ENCODE data around the gene SYCP3. TPM values are rescaled to one million over a fixed set of nuclear protein-coding genes. Genes with fewer than 3 reads are reported as not detected.

The SYCP3 gene
- 0.14 to 0.16 TPM (median 0.16 TPM) in 3 replicates for total RNA-seq

GRCh38 chr12:101738920-101739665, at the start of gene SYCP3:
SYCP3 (minus strand) TSS chr12:101739462; CDS start chr12:101737935, 1,527 bp downstream.
- no peak for TF ChIP-seq CTCF (IDR thresholded peaks at IDR 0.05; ENCODE audit: unreplicated experiment)
- Mint-ChIP-seq H3K36me3 (peaks cover 27% of the 10 kb centered on the region), H3K4me1 (no peaks in the 10 kb centered on the region), H3K27ac (no peak within 1 kb of the TSS), H3K4me3 (no peak within 1 kb of the TSS), H3K9me3 (peaks cover 2% of the 10 kb centered on the region), H3K27me3 (ENCODE audit: low read depth) (no peaks in the 10 kb centered on the region)
- DNase-seq (ENCODE audit: low spot score in 2 of 2, unreplicated experiment in 2 of 2) = no peak

GRCh38 chr12:101785671-101786070, 46.4 kb upstream of the SYCP3 start:
- Mint-ChIP-seq H3K9me3 (no peaks in the 10 kb centered on the region), H3K27ac (no peak overlapping the region), H3K27me3 (ENCODE audit: low read depth) (no peaks in the 10 kb centered on the region), H3K36me3 (peaks cover 24% of the 10 kb centered on the region), H3K4me3 (no peak overlapping the region), H3K4me1 (peaks cover 12% of the 10 kb centered on the region)
- TF ChIP-seq CTCF (IDR thresholded peaks at IDR 0.05; ENCODE audit: unreplicated experiment) = no peak
- DNase-seq (ENCODE audit: low spot score in 2 of 2, unreplicated experiment in 2 of 2) = no peak

GRCh38 chr12:101784376-101784775, 45.1 kb upstream of the SYCP3 start:
- TF ChIP-seq CTCF (IDR thresholded peaks at IDR 0.05; ENCODE audit: unreplicated experiment) = no peak
- H3K4me1 Mint-ChIP-seq = peaks cover 12% of the 10 kb centered on the region
- no peak overlapping the region for H3K4me3 Mint-ChIP-seq
- H3K27me3 Mint-ChIP-seq (ENCODE audit: low read depth) = no peaks in the 10 kb centered on the region
- DNase-seq (ENCODE audit: low spot score in 2 of 2, unreplicated experiment in 2 of 2) = no peak
- H3K9me3 Mint-ChIP-seq = no peaks in the 10 kb centered on the region
- peaks cover 19% of the 10 kb centered on the region for H3K36me3 Mint-ChIP-seq
- H3K27ac Mint-ChIP-seq = no peak overlapping the region

- no peaks in the 10 kb centered on the region for H3K9me3 Mint-ChIP-seq
- H3K4me3 Mint-ChIP-seq = no peak overlapping the region
- peaks cover 13% of the 10 kb centered on the region for H3K36me3 Mint-ChIP-seq
- TF ChIP-seq CTCF (IDR thresholded peaks at IDR 0.05; ENCODE audit: unreplicated experiment) = no peak
- DNase-seq (ENCODE audit: low spot score in 2 of 2, unreplicated experiment in 2 of 2) = no peak
- H3K27me3 Mint-ChIP-seq (ENCODE audit: low read depth) = no peaks in the 10 kb centered on the region
- peaks cover 12% of the 10 kb centered on the region for H3K4me1 Mint-ChIP-seq
- no peak overlapping the region for H3K27ac Mint-ChIP-seq
These were observed 44.6 kb upstream of the SYCP3 start for GRCh38 chr12:101783838-101784237.

- TF ChIP-seq CTCF (IDR thresholded peaks at IDR 0.05; ENCODE audit: unreplicated experiment) = no peak
- peaks cover 12% of the 10 kb centered on the region for H3K4me1 Mint-ChIP-seq
- peak overlapping the region; percentile 54 for H3K27ac Mint-ChIP-seq
- no peak overlapping the region for H3K4me3 Mint-ChIP-seq
- no peaks in the 10 kb centered on the region for H3K9me3 Mint-ChIP-seq
- no peaks in the 10 kb centered on the region for H3K27me3 Mint-ChIP-seq (ENCODE audit: low read depth)
- no peak for DNase-seq (ENCODE audit: low spot score in 2 of 2, unreplicated experiment in 2 of 2)
- peaks cover 13% of the 10 kb centered on the region for H3K36me3 Mint-ChIP-seq
These were observed 43.9 kb upstream of the SYCP3 start for GRCh38 chr12:101783150-101783549.
